H1 (cell line): ENCODE results near the gene BABAM1. TPM values are rescaled to one million over a fixed set of nuclear protein-coding genes. Genes with fewer than 3 reads are reported as not detected.

Experiments used
- CTCF ChIA-PET: fragments of 300-600 bp; sonication (Branson Sonifier 250); formaldehyde crosslinking; loops from one replicate; lab custom pipeline; 2021; ENCODE audit not compliant: partially characterized antibody; lab: Charles Lee
- POLR2A ChIA-PET: fragments of 300-600 bp; sonication (Branson Sonifier 250); formaldehyde crosslinking; loops from one replicate; lab custom pipeline; 2021; ENCODE audit warnings: inconsistent platforms; ENCODE audit not compliant: partially characterized antibody; lab: Charles Lee
- DNase-seq, 2 experiments: peaks; one replicate each; pipeline versions ENCODE4 v3.0.0 to v3.0.0-alpha.2; 2010 to 2022; ENCODE audit warnings: low spot score in 2 of 2, low read depth in 1 of 2, mixed read lengths in 1 of 2
- FAIRE-seq: peaks from 2 replicates; lab custom pipeline; 2011; peaks lifted over from hg19 to GRCh38; lab: Jason Lieb, UNC
- H2AFZ ChIP-seq: 2 replicates; pipeline ENCODE4 v1.8.1; 2012; ENCODE audit warnings: low read length, inconsistent platforms
- H2AK5ac ChIP-seq: 2 replicates; pipeline ENCODE4 v1.6.1; 2013; ENCODE audit warnings: low read depth, low read length
- H2BK120ac ChIP-seq: replicated peaks from 2 replicates; pipeline ENCODE3; 2013; ENCODE audit warnings: low read depth, low read length, inconsistent platforms
- H2BK12ac ChIP-seq: 2 replicates; pipeline ENCODE4 v1.6.1; 2013; ENCODE audit warnings: low read depth, low read length
- H2BK15ac ChIP-seq: 2 replicates; pipeline ENCODE4 v1.6.1; 2013; ENCODE audit warnings: low read length
- H2BK20ac ChIP-seq: 2 replicates; pipeline ENCODE4 v1.6.1; 2013; ENCODE audit warnings: low read length
- H2BK5ac ChIP-seq: 2 replicates; pipeline ENCODE4 v1.6.1; 2013; ENCODE audit warnings: low read depth, low read length
- H3K14ac ChIP-seq: 2 replicates; pipeline ENCODE4 v1.6.1; 2013; ENCODE audit warnings: inconsistent platforms; ENCODE audit not compliant: insufficient read length
- H3K18ac ChIP-seq: 2 replicates; pipeline ENCODE4 v1.6.1; 2013; ENCODE audit warnings: low read length; ENCODE audit errors: extremely low read depth
- H3K23ac ChIP-seq: 2 replicates; pipeline ENCODE4 v1.6.1; 2013; ENCODE audit warnings: inconsistent platforms; ENCODE audit not compliant: insufficient read length
- H3K23me2 ChIP-seq: 2 replicates; pipeline ENCODE4 v1.6.1; 2013; ENCODE audit warnings: low read depth, low read length
- H3K27ac ChIP-seq: 2 replicates; pipeline ENCODE4 v1.6.1; 2011; ENCODE audit warnings: low read depth, low read length, inconsistent platforms
- H3K27me3 ChIP-seq, 4 experiments: replicated peaks in 1 of 4; 1 replicate in 1 of 4; 2 replicates in 3 of 4; pipeline versions ENCODE4 v1.6.1 to v1.8.1; 2011 to 2013; ENCODE audit warnings: low read length in 3 of 4, mild to moderate bottlenecking in 3 of 4, inconsistent platforms in 2 of 4, mixed read lengths in 2 of 4, moderate library complexity in 1 of 4; ENCODE audit not compliant: control insufficient read depth in 3 of 4, insufficient read depth in 3 of 4; ENCODE audit errors: extremely low read depth in 1 of 4
- H3K36me3 ChIP-seq, 4 experiments: 2 replicates each; pipeline versions ENCODE4 v1.6.1 to v1.8.1; 2011 to 2013; ENCODE audit warnings: mild to moderate bottlenecking in 4 of 4, low read length in 3 of 4, moderate library complexity in 2 of 4, control low read depth in 1 of 4, inconsistent platforms in 1 of 4; ENCODE audit not compliant: insufficient read depth in 4 of 4, control insufficient read depth in 2 of 4
- H3K4ac ChIP-seq: replicated peaks from 2 replicates; pipeline ENCODE3; 2013; ENCODE audit warnings: low read length, low read depth, mixed read lengths, inconsistent platforms; ENCODE audit not compliant: insufficient read length
- H3K4me1 ChIP-seq, 4 experiments: replicated peaks in 1 of 4; 1 replicate in 1 of 4; 2 replicates in 3 of 4; pipeline versions ENCODE4 v1.6.1 to v1.8.1; 2011 to 2013; ENCODE audit warnings: low read length in 3 of 4, inconsistent platforms in 2 of 4, mixed read lengths in 1 of 4; ENCODE audit not compliant: insufficient read depth in 4 of 4, control insufficient read depth in 3 of 4
- H3K4me2 ChIP-seq, 2 experiments: 2 replicates each; pipeline versions ENCODE4 v1.6.1 to v1.8.1; 2011 to 2013; ENCODE audit warnings: low read depth in 2 of 2, low read length in 2 of 2, control low read depth in 1 of 2, inconsistent platforms in 1 of 2, mild to moderate bottlenecking in 1 of 2; ENCODE audit not compliant: insufficient read depth in 1 of 2
- H3K4me3 ChIP-seq, 4 experiments: fragments of 200-600, 300-600 bp in 1 of 4; sonication (generic), shearing (Covaris generic), sonication (Bioruptor Twin) in 1 of 4; 2 replicates each; pipeline versions ENCODE4 v1.5.1 to v1.8.1; 2011 to 2016; ENCODE audit warnings: low read length in 4 of 4, low read depth in 3 of 4, control low read depth in 2 of 4, inconsistent platforms in 2 of 4, mild to moderate bottlenecking in 2 of 4, mixed read lengths in 1 of 4, moderate library complexity in 1 of 4; ENCODE audit not compliant: insufficient read depth in 2 of 4; ENCODE audit errors: extremely low read depth in 1 of 4
- H3K56ac ChIP-seq: replicated peaks from 2 replicates; pipeline ENCODE3; 2013; ENCODE audit warnings: low read depth, mild to moderate bottlenecking, mixed read lengths, low read length, inconsistent platforms; ENCODE audit not compliant: insufficient read length
- H3K79me1 ChIP-seq: 2 replicates; pipeline ENCODE4 v1.6.1; 2013; ENCODE audit warnings: low read depth, low read length, control low read depth
- H3K79me2 ChIP-seq, 2 experiments: 2 replicates each; pipeline versions ENCODE4 v1.6.1 to v1.8.1; 2012 to 2013; ENCODE audit warnings: low read length in 2 of 2, mild to moderate bottlenecking in 2 of 2, inconsistent platforms in 1 of 2; ENCODE audit not compliant: insufficient read depth in 2 of 2, control insufficient read depth in 1 of 2
- H3K9ac ChIP-seq, 4 experiments: replicated peaks in 1 of 4; 1 replicate in 1 of 4; 2 replicates in 3 of 4; pipeline versions ENCODE4 v1.6.1 to v1.8.1; 2011 to 2013; ENCODE audit warnings: low read depth in 3 of 4, low read length in 3 of 4, control low read depth in 2 of 4, mild to moderate bottlenecking in 2 of 4, moderate library complexity in 2 of 4, inconsistent platforms in 1 of 4; ENCODE audit errors: extremely low read depth in 1 of 4
- H3K9me3 ChIP-seq, 2 experiments: 2 replicates each; pipeline versions ENCODE4 v1.6.1 to v1.8.1; 2012 to 2013; ENCODE audit warnings: mild to moderate bottlenecking in 2 of 2, moderate library complexity in 2 of 2, control low read depth in 1 of 2, inconsistent platforms in 1 of 2, low read depth in 1 of 2, low read length in 1 of 2, mixed read lengths in 1 of 2; ENCODE audit not compliant: insufficient read depth in 2 of 2
- H4K20me1 ChIP-seq, 2 experiments: replicated peaks in 1 of 2; 2 replicates each; pipeline versions ENCODE3 to v1.8.1; 2011 to 2013; ENCODE audit warnings: inconsistent platforms in 2 of 2, low read length in 2 of 2, mild to moderate bottlenecking in 1 of 2; ENCODE audit not compliant: insufficient read depth in 2 of 2, control insufficient read depth in 1 of 2
- H4K5ac ChIP-seq: 2 replicates; pipeline ENCODE4 v1.6.1; 2013; ENCODE audit warnings: low read length, low read depth, mixed read lengths, inconsistent platforms; ENCODE audit not compliant: insufficient read length
- H4K8ac ChIP-seq: 2 replicates; pipeline ENCODE4 v1.8.0; 2013; ENCODE audit warnings: mild to moderate bottlenecking, moderate library complexity, low read length, inconsistent platforms; ENCODE audit not compliant: insufficient read depth; ENCODE audit errors: extremely low read depth
- H4K91ac ChIP-seq: replicated peaks from 2 replicates; pipeline ENCODE3; 2013; ENCODE audit warnings: low read length, mixed read lengths, inconsistent platforms; ENCODE audit not compliant: insufficient read length
- CBX8 ChIP-seq: fragments of 300-800, 300-1000 bp; sonication (generic); IDR thresholded peaks from 2 replicates; pipeline ENCODE4 v1.7.1; 2016; ENCODE audit warnings: low read depth, low read length, borderline replicate concordance
- CHD1 ChIP-seq: IDR thresholded peaks from 2 replicates; pipeline ENCODE4 v1.6.1; 2012; ENCODE audit warnings: low read depth, low read length, improper control_type of control experiment
- EZH2 ChIP-seq: fragments of 200-600 bp; sonication (generic); IDR thresholded peaks from 2 replicates; pipeline ENCODE4 v1.7.1; 2012; ENCODE audit warnings: low read depth, mild to moderate bottlenecking, moderate library complexity, low read length, inconsistent platforms; ENCODE audit not compliant: severe bottlenecking
- KDM1A ChIP-seq: fragments of 200-600, 300-600 bp; sonication (generic); IDR thresholded peaks from 2 replicates; pipeline ENCODE4 v1.7.1; 2016; ENCODE audit warnings: mild to moderate bottlenecking, low read length, borderline replicate concordance
- PHF8 ChIP-seq: fragments of 200-600 bp; sonication (generic); conservative IDR thresholded peaks from 2 replicates; pipeline ENCODE4 v1.7.1; 2012; ENCODE audit warnings: low read depth, mild to moderate bottlenecking, inconsistent platforms, low read length, moderate library complexity
- RNF2 ChIP-seq: fragments of 200-900, 300-1000 bp; sonication (generic); IDR thresholded peaks from 2 replicates; pipeline ENCODE4 v1.7.1; 2016; ENCODE audit warnings: borderline replicate concordance, low read depth, mild to moderate bottlenecking, antibody characterized with exemption, low read length; ENCODE audit not compliant: poor library complexity, severe bottlenecking; ENCODE audit errors: missing control alignments
- RXRA ChIP-seq: IDR thresholded peaks from 2 replicates; pipeline ENCODE4 v1.6.1; 2011; ENCODE audit warnings: low read depth, mild to moderate bottlenecking, low read length, moderate library complexity; ENCODE audit not compliant: insufficient read depth
- SP4 ChIP-seq: IDR thresholded peaks from 2 replicates; pipeline ENCODE4 v1.6.1; 2012; ENCODE audit warnings: low read length, inconsistent platforms
- TEAD4 ChIP-seq: IDR thresholded peaks from 2 replicates; pipeline ENCODE4 v1.6.1; 2012; ENCODE audit warnings: low read depth, low read length, inconsistent platforms, mixed read lengths
- WGBS, 2 experiments: shearing (Covaris generic) in 1 of 2; methylation state at CpG; one replicate each; pipeline versions ENCODE4 v1.1.6 to v1.1.7; 2013 to 2015; ENCODE audit warnings: low lambda C conversion rate in 2 of 2, mixed read lengths in 2 of 2, inconsistent platforms in 1 of 2, low coverage in 1 of 2, missing lambda C conversion rate in 1 of 2; ENCODE audit not compliant: insufficient replicate concordance in 2 of 2, insufficient coverage in 1 of 2, insufficient read length in 1 of 2; ENCODE audit errors: extremely low coverage in 1 of 2, missing lambda C conversion rate in 1 of 2; 5-methylcytosine and 5-hydroxymethylcytosine counted together
- polyA plus RNA-seq, 7 experiments: library from polyadenylated mRNA; depleted of rRNA in 3 of 7; stranded (reverse) in 5 of 7; unstranded in 2 of 7; fragments of >200 nt in 5 of 7; fragments of 200-250 nt in 2 of 7; gene quantifications; 1 replicate in 5 of 7; 2 replicates in 1 of 7; 4 replicates in 1 of 7; pipeline versions ENCODE4 v1.2.1 to v1.2.3, GENCODE V29; 2011 to 2013; ENCODE audit warnings: missing spikeins in 2 of 7, mixed read lengths in 2 of 7
- total RNA-seq: library from RNA; stranded (reverse); fragmentation: NEBNext Ultra II Directional; extraction: Animal tissue kit (Norgen Biotek cat#: 25700); gene quantifications from 2 replicates; pipeline ENCODE4 v1.2.1, GENCODE V29; 2021

The BABAM1 gene
- total and polyA plus RNA-seq, 2 of the 8 experiments (the other 6 are each of a cell fraction or from before 2014, with no cell fraction given), result 127 to 133 TPM

GRCh38 chr19:17227798-17228367 is 39.4 kb upstream of the BABAM1 start:
- no peak overlapping the region for H2BK20ac ChIP-seq
- peaks cover 4 to 30% (median 12%) of the 10 kb centered on the region in 4 experiments; a peak in 7 of 8 replicates for H3K36me3 ChIP-seq
- H3K18ac ChIP-seq, result no peak overlapping the region; the same call in 1 of the 2 replicates
- H3K14ac ChIP-seq, result no peak overlapping the region
- no peak overlapping the region for H4K5ac ChIP-seq
- H3K23ac ChIP-seq, result no peak overlapping the region
- peaks cover 0 to 9% of the 10 kb centered on the region in 2 experiments; a peak in 1 of 4 replicates for H3K79me2 ChIP-seq
- H3K23me2 ChIP-seq, result no peaks in the 10 kb centered on the region
- H4K8ac ChIP-seq, result no peak overlapping the region
- WGBS, 2 experiments, result 82% methylated on average over 13 of the region's 13 CpGs; no CpG with 5 or more reads in 1 of the 2 experiments
- H2AFZ ChIP-seq, result no peak overlapping the region
- no peak overlapping the region for H4K91ac ChIP-seq
- H3K4ac ChIP-seq, result no peak overlapping the region
- H2BK15ac ChIP-seq, result no peak overlapping the region
- no peak overlapping the region; the same call in 1 of the 2 replicates for H2BK12ac ChIP-seq
- peaks cover 0 to 4% (median 3%) of the 10 kb centered on the region in 4 experiments; a peak in 6 of 7 replicates for H3K4me1 ChIP-seq
- no peak overlapping the region for H3K27ac ChIP-seq
- peaks cover 7% of the 10 kb centered on the region; the same call in 1 of the 2 replicates for H3K79me1 ChIP-seq
- no peaks in the 10 kb centered on the region for H3K9me3 ChIP-seq
- ChIA-PET CTCF (interaction anchor here (0.8 to 3.8 kb wide), 4 partner anchors 10 to 96 kb away, joined by 3 to 23 read pairs (median 4); partner anchors contain the start of gene ANKLE1), POLR2A (interaction anchor here (0.5 to 12.3 kb wide), 14 partner anchors 9 to 193 kb away, joined by 3 to 118 read pairs (median 6); partner anchors contain the start of genes ANKLE1, ANO8, NR2F6 and USE1)
- H2BK5ac ChIP-seq, result no peak overlapping the region
- H2AK5ac ChIP-seq, result no peak overlapping the region
- peak overlapping the region in 1 of 4 experiments; percentile 22; a peak in 1 of 7 replicates for H3K9ac ChIP-seq
- H2BK120ac ChIP-seq, result no peak overlapping the region
- peaks cover 5 to 9% of the 10 kb centered on the region in 2 experiments for H4K20me1 ChIP-seq
- FAIRE-seq (no peak), DNase-seq (no peak)
- H3K56ac ChIP-seq, result no peak overlapping the region
- H3K4me2 ChIP-seq, result peak overlapping the region in 1 of 2 experiments; percentile 19; a peak in 2 of 4 replicates
- no peaks in the 10 kb centered on the region for H3K27me3 ChIP-seq
- peak overlapping the region in 1 of 4 experiments; percentile 11; a peak in 1 of 8 replicates for H3K4me3 ChIP-seq
- TF ChIP-seq CHD1, result no peak
- TF ChIP-seq RXRA, result no peak
- TF ChIP-seq CBX8, result no peak
- no peak for TF ChIP-seq SP4
- TF ChIP-seq TEAD4, result no peak
- TF ChIP-seq PHF8, result no peak
- no peak for TF ChIP-seq EZH2
- TF ChIP-seq RNF2, result no peak
- no peak for TF ChIP-seq KDM1A
